Measurements from ENCODE around the gene MAPK10. TPM values are rescaled to one million over a fixed set of nuclear protein-coding genes. Genes with fewer than 3 reads are reported as not detected.

MAPK10 gene
- total and polyA plus RNA-seq, 2 donors (not counting 3 experiments of a cell fraction or from before 2014, with no cell fraction given): 0.17 TPM; not detected in 1

DNA sequence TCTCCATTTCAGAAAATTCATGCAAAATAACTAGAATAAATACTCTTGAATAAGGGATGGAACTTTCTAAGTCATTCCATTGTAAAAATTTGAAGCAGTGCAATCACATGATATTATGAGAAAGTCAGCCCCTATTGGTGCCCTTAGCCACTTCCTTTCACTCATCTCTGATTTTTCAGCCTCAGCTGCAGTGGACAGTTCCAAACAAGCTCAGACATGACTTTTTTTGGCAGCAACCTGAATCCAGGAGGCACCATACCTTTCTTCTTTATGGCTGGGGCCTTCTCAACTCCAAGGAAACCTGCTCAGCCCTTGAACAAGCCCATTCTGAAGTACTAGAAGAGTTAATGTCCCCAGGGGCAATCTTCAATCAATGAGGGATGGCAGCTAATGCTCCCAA, 40.5 kb downstream of the MAPK10 start:
- no peak for TF ChIP-seq MYC (IDR thresholded peaks at IDR 0.05; ENCODE audit: low read depth, low read length)
- TF ChIP-seq GATA2 (IDR thresholded peaks at IDR 0.05; ENCODE audit: insufficient read depth, insufficient read length, low read depth, low read length): no peak
- TF ChIP-seq FOS (IDR thresholded peaks at IDR 0.05; ENCODE audit: borderline replicate concordance, insufficient read depth, low read length): no peak
- TF ChIP-seq POLR2A (IDR thresholded peaks at IDR 0.05; ENCODE audit: low read depth, low read length): no peak
- TF ChIP-seq, protein P1, sequence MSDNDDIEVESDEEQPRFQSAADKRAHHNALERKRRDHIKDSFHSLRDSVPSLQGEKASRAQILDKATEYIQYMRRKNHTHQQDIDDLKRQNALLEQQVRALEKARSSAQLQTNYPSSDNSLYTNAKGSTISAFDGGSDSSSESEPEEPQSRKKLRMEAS (IDR thresholded peaks at IDR 0.05; ENCODE audit: insufficient read depth, insufficient read length): no peak
- no peak for TF ChIP-seq POLR2AphosphoS5 (IDR thresholded peaks at IDR 0.05; ENCODE audit: insufficient read depth, low read depth, low read length)
- no peak for TF ChIP-seq EZH2 (IDR thresholded peaks at IDR 0.05; ENCODE audit: borderline replicate concordance, low read depth, low read length, severe bottlenecking)
- TF ChIP-seq JUN (IDR thresholded peaks at IDR 0.05; ENCODE audit: borderline replicate concordance, insufficient read depth, insufficient read length, low read depth): no peak
- no peak for TF ChIP-seq CTCF (IDR thresholded peaks at IDR 0.05; ENCODE audit: extremely low read depth in 1 of 2, insufficient read depth in 1 of 2, low read depth in 1 of 2, low read length in 2 of 2)
- DNase-seq (ENCODE audit: low read depth, low spot score): no peak
- Histone ChIP-seq H3K9ac (replicated peaks; ENCODE audit: extremely low read depth, insufficient read depth, low read length) (no peak overlapping the region), H2AFZ (ENCODE audit: low read depth, low read length) (no peak overlapping the region), H3K4me1 (ENCODE audit: control insufficient read depth, extremely low read depth, insufficient read depth, low read length) (no peaks in the 10 kb centered on the region), H3K4me3 (replicated peaks in 1 of 3; ENCODE audit: insufficient read depth in 1 of 3, low read depth in 1 of 3, low read length in 3 of 3) (no peak overlapping the region), H3K79me2 (ENCODE audit: control insufficient read depth, insufficient read depth, low read length) (no peaks in the 10 kb centered on the region), H3K9me1 (replicated peaks; ENCODE audit: control insufficient read depth, extremely low read depth, insufficient read depth, low read length) (no peaks in the 10 kb centered on the region), H3K36me3 (ENCODE audit: control insufficient read depth in 2 of 2, extremely low read depth in 1 of 2, insufficient read depth in 2 of 2, low read length in 2 of 2) (no peaks in the 10 kb centered on the region), H3K27me3 (ENCODE audit: control insufficient read depth in 2 of 2, insufficient read depth in 2 of 2, low read length in 2 of 2) (peaks cover 1 to 4% of the 10 kb centered on the region in 2 experiments), H3K4me2 (ENCODE audit: insufficient read depth, low read length) (no peak overlapping the region), H3K9me3 (replicated peaks; ENCODE audit: control insufficient read depth, insufficient read depth, low read length) (no peaks in the 10 kb centered on the region), H4K20me1 (replicated peaks; ENCODE audit: control insufficient read depth, extremely low read depth, insufficient read depth, low read length) (no peaks in the 10 kb centered on the region), H3K27ac (ENCODE audit: insufficient read depth, low read depth, low read length) (no peak overlapping the region)
- intact Hi-C loops (cut with micrococcal nuclease) (no loop called here), dilution Hi-C loops (cut with MboI; ENCODE audit: extremely low pct_ligation_motif_present, low sequenced_read_pairs) (no loop called here)
- ChIA-PET POLR2A (no interaction called here), CTCF (interaction anchor here (1.7 kb wide), 1 partner anchor 12 kb away, joined by 3 read pairs; no protein-coding TSS in a partner anchor)
- no peak for FAIRE-seq
- BruUV-seq (replicated peaks): no TSS peak

Measured in endothelial cell of umbilical vein (primary cell).